Activated naive CD4-positive, alpha-beta T cell treated with anti-CD3 and anti-CD28 coated beads, Interleukin-2, amount 50 U/mL, for 72 hours (primary cell): ENCODE measurements around the gene PRDM15. TPM values are rescaled to one million over a fixed set of nuclear protein-coding genes. Genes with fewer than 3 reads are reported as not detected.

Experiments used
- ATAC-seq, 2 donors: fragments of 150-1000 bp; cut with Tn5 transposase; 2 replicates each; pipeline ENCODE4 v1.10.0; 2021; ENCODE audit warnings: mild to moderate bottlenecking in 2 of 2, moderate library complexity in 2 of 2
- DNase-seq, 2 donors: peaks; one replicate each; pipeline ENCODE4 v3.0.0; 2021 to 2022; ENCODE audit warnings: low spot score in 2 of 2
- H3K27ac Mint-ChIP-seq, 2 donors: one replicate each; pipeline ENCODE4 v1.8.0; 2022; ENCODE audit warnings: mild to moderate bottlenecking in 2 of 2, mixed read lengths in 2 of 2
- H3K36me3 Mint-ChIP-seq, 2 donors: one replicate each; pipeline ENCODE4 v1.8.0; 2022; ENCODE audit warnings: mixed read lengths in 2 of 2
- H3K9me3 Mint-ChIP-seq, 2 donors: one replicate each; pipeline ENCODE4 v1.8.0; 2022; ENCODE audit warnings: mixed read lengths in 2 of 2
- total RNA-seq, 2 donors: library from RNA; stranded (reverse); gene quantifications; one replicate each; pipeline ENCODE4 v1.2.3, GENCODE V29; 2022

PRDM15 gene
- total RNA-seq, 2 donors from 2014 or later, result 13.1 to 23.0 TPM

DNA sequence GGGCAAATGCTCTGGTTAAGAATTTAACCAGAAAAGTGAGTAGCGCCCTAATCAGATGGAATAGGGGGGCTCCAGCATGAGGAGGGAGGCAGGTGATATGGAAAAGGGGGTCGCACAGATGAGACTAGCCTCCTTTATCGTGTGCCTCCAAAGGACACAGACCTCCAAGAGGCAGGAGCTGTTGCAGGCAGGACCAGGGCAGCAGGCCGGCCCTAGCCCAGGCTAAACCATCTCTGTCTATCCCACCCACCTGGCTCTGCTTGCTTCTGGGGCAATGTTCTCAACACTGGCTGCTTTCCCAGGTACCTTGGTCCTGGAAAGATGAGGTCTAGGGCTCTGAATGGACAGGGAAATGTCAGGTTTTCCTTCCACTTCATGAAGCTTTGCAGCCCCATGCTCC is 38.4 kb upstream of the PRDM15 start:
- no peak overlapping the region for H3K27ac Mint-ChIP-seq
- DNase-seq, result no peak
- H3K36me3 Mint-ChIP-seq, result peaks cover 5 to 7% of the 10 kb centered on the region in 2 donors
- H3K9me3 Mint-ChIP-seq, result no peaks in the 10 kb centered on the region
- ATAC-seq, result no peak

GRCh38 chr21:41916888-41917433 is 37.8 kb upstream of the PRDM15 start:
- DNase-seq (no peak), ATAC-seq (no peak)
- H3K27ac Mint-ChIP-seq, result no peak overlapping the region
- peaks cover 7 to 8% of the 10 kb centered on the region in 2 donors for H3K36me3 Mint-ChIP-seq
- no peaks in the 10 kb centered on the region for H3K9me3 Mint-ChIP-seq

GRCh38 chr21:41914965-41915364 is 35.8 kb upstream of the PRDM15 start:
- no peaks in the 10 kb centered on the region for H3K9me3 Mint-ChIP-seq
- ATAC-seq, result no peak
- no peak overlapping the region for H3K27ac Mint-ChIP-seq
- peaks cover 0 to 15% of the 10 kb centered on the region in 2 donors for H3K36me3 Mint-ChIP-seq
- DNase-seq, result no peak

GRCh38 chr21:41914358-41914757 is 35.2 kb upstream of the PRDM15 start:
- DNase-seq, result no peak
- H3K27ac Mint-ChIP-seq, result no peak overlapping the region
- no peaks in the 10 kb centered on the region for H3K9me3 Mint-ChIP-seq
- peaks cover 0 to 15% of the 10 kb centered on the region in 2 donors for H3K36me3 Mint-ChIP-seq
- ATAC-seq, result no peak

GRCh38 chr21:41913230-41913629 is 34.1 kb upstream of the PRDM15 start:
- DNase-seq (no peak), ATAC-seq (no peak)
- H3K27ac Mint-ChIP-seq, result peak overlapping the region in 1 of 2 donors; percentile 60
- H3K36me3 Mint-ChIP-seq, result peaks cover 0 to 15% of the 10 kb centered on the region in 2 donors
- H3K9me3 Mint-ChIP-seq, result no peaks in the 10 kb centered on the region

- Mint-ChIP-seq H3K9me3 (no peaks in the 10 kb centered on the region), H3K27ac (no peak overlapping the region), H3K36me3 (peaks cover 0 to 14% of the 10 kb centered on the region in 2 donors)
- no peak for ATAC-seq
- DNase-seq, result no peak
These were observed 29.7 kb upstream of the PRDM15 start for GRCh38 chr21:41908829-41909228.

- DNase-seq, result no peak
- no peak for ATAC-seq
- peaks cover 0 to 14% of the 10 kb centered on the region in 2 donors for H3K36me3 Mint-ChIP-seq
- peak overlapping the region in 1 of 2 donors; percentile 25 for H3K27ac Mint-ChIP-seq
- H3K9me3 Mint-ChIP-seq, result no peaks in the 10 kb centered on the region
These were observed 28.5 kb upstream of the PRDM15 start for GRCh38 chr21:41907496-41908258.

DNA sequence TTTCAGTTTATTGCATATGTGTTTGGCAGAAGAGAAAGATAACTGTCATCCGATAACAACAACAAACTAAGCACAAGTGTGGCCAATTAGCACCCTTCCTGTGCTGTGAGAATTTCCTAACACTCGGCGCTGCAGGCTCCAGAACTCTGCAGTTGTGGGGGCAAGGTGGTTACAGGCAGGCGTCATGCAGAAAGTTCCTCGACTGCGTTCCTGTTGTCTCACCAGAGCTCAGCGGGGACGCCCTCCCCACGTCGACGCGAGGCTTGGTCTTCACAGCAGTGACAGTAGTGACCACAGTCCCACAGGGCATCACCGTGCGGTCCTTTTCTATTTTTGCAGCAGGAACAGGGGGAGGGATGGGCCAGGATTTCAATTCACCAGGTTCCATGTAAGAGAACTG is 27.6 kb upstream of the PRDM15 start:
- DNase-seq, result no peak
- Mint-ChIP-seq H3K27ac (no peak overlapping the region), H3K36me3 (peaks cover under 1 to 10% of the 10 kb centered on the region in 2 donors), H3K9me3 (no peaks in the 10 kb centered on the region)
- no peak for ATAC-seq

DNA sequence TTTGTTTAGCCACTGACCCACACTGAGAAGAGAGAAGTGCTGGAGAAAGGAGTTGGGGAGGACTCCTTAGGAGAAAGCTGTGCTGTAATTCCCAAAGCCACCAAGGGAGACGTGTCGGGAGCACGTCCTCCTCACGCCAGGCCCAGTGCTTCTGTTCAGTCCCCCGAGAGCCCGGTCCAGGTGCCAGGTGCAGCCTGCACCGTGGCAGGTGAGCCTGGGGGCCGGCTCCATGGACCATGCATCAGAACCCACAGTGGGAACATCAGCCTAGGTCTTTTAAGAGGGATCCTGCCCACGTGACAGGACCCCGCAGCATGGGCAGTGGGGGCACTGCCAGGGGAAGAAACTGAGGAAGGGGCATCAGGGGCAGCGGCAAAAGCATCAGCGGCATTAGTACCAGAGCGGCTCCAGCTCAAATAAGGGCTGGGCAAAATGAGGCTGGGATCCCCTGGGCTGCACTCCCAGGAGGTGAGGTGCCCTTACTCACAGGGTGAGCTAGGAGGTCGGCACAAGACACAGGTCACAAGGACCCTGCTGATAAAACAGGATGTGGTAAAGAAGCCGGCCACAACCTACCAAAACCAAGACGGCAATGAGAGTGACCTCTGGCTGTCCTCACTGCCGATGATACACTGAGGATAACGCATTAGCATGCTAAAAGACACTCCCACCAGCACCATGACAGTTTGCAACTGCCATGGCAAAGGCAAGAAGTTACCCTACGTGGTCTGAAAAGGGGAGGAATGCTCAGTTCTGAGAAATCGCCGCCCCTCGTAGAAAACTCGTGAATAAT is 24.6 kb upstream of the PRDM15 start:
- no peak for ATAC-seq
- H3K36me3 Mint-ChIP-seq, result peaks cover 4 to 12% of the 10 kb centered on the region in 2 donors
- DNase-seq, result no peak
- H3K9me3 Mint-ChIP-seq, result no peaks in the 10 kb centered on the region
- peak overlapping the region; percentile 36 to 66 for H3K27ac Mint-ChIP-seq

- peak overlapping the region in 1 of 2 donors; percentile 66 for H3K27ac Mint-ChIP-seq
- H3K36me3 Mint-ChIP-seq, result peaks cover 9 to 12% of the 10 kb centered on the region in 2 donors
- H3K9me3 Mint-ChIP-seq, result no peaks in the 10 kb centered on the region
- DNase-seq (no peak), ATAC-seq (no peak)
These were observed 23.8 kb upstream of the PRDM15 start for GRCh38 chr21:41902946-41903345.

- DNase-seq (no peak), ATAC-seq (no peak)
- H3K36me3 Mint-ChIP-seq, result peaks cover 9 to 12% of the 10 kb centered on the region in 2 donors
- peak overlapping the region; percentile 86 to 91 for H3K27ac Mint-ChIP-seq
- no peaks in the 10 kb centered on the region for H3K9me3 Mint-ChIP-seq
These were observed 22.6 kb upstream of the PRDM15 start for GRCh38 chr21:41901782-41902181.

DNA sequence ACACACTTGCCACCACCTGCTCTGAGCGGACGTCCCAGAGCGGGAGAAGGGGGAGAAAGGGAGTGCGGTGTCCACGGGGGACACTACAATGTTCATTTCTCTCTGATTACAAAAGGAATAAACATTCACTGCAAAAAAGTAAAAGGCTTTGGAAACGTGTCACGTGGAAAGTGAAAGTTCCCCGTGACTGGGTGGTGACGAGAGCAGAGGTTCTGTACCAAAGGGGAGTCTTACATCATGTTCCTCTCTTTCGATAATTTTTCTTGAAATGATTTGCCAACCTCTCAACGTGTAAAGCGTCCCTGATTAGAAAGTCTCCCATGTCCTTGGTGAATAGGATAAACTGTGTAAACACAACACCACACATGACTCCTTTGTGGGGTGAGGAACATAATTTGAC is 22.0 kb upstream of the PRDM15 start:
- Mint-ChIP-seq H3K9me3 (no peaks in the 10 kb centered on the region), H3K27ac (peak overlapping the region; percentile 86 to 91), H3K36me3 (peaks cover 8 to 14% of the 10 kb centered on the region in 2 donors)
- DNase-seq, result peak in 1 of 2 donors; percentile 27
- ATAC-seq, result peak; percentile 51 to 82

GRCh38 chr21:41900401-41900800 is 21.3 kb upstream of the PRDM15 start:
- peaks cover 6 to 18% of the 10 kb centered on the region in 2 donors for H3K36me3 Mint-ChIP-seq
- DNase-seq (no peak), ATAC-seq (no peak)
- H3K9me3 Mint-ChIP-seq, result no peaks in the 10 kb centered on the region
- H3K27ac Mint-ChIP-seq, result peak overlapping the region; percentile 87 to 91

DNA sequence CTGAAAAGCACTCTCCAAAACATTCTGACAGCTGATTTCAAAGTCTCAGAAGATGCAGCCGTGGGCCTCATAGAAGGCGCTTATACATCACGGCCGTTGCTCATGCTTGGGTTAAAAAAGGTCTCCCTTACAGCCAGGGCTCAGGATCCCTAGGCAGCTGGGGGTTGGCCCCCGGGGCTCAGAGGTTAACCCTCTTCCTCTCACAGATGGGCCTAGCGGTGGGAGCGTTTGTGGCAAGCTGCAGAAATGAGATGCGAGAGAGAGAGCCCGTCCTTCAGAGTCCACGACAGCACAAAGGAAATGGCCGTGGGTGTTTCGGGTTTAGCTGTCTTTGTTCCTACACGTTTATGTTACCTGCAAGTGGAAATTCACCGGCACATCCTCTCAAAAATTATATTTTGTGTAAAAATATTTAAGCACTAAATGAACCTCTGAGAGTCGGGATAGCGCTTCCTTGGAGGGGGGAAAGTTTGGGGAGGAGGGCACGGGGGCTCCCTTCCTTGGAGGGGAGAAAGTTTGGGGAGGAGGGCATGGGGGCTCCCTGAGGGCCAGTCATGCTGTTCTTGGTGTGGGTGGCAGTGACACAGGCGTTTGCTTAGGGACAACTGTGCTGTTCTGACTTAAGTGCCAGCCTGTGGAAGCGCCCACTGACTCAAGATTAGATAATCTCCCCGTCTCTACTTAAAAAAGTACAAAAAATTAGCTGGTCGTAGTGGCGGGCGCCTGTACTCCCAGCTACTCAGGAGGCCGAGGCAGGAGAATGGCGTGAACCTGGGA is 20.5 kb upstream of the PRDM15 start:
- ATAC-seq, result peak; percentile 74 to 84
- peaks cover 9 to 18% of the 10 kb centered on the region in 2 donors for H3K36me3 Mint-ChIP-seq
- peak; percentile 53 to 85 for DNase-seq
- peak overlapping the region; percentile 87 to 91 for H3K27ac Mint-ChIP-seq
- H3K9me3 Mint-ChIP-seq, result no peaks in the 10 kb centered on the region

- H3K9me3 Mint-ChIP-seq, result no peaks in the 10 kb centered on the region
- ATAC-seq, result no peak
These were observed 19.9 kb upstream of the PRDM15 start for GRCh38 chr21:41898998-41899397.

GRCh38 chr21:41897700-41898099 is 18.6 kb upstream of the PRDM15 start:
- DNase-seq, result no peak
- Mint-ChIP-seq H3K9me3 (no peaks in the 10 kb centered on the region), H3K36me3 (peaks cover 9 to 18% of the 10 kb centered on the region in 2 donors), H3K27ac (peak overlapping the region in 1 of 2 donors; percentile 91)
- no peak for ATAC-seq

More at GRCh38 chr21:41898998-41899397, 19.9 kb upstream of the PRDM15 start:
- no peak for DNase-seq
- H3K27ac Mint-ChIP-seq, result peak overlapping the region; percentile 86 to 91
- H3K36me3 Mint-ChIP-seq, result peaks cover 9 to 18% of the 10 kb centered on the region in 2 donors
